DMS79 (cell line): ENCODE results near the gene S1PR5.

ENCODE experiments used
- DNase-seq: peaks from one replicate; lab custom pipeline; 2025; lab: John Stamatoyannopoulos, UW

Gene S1PR5

GRCh38 chr19:10516064-10516385 lies 1.2 kb downstream of the S1PR5 start:
- no peak for DNase-seq

- DNase-seq, result no peak
Measured at GRCh38 chr19:10514211-10515145, 2.8 kb downstream of the S1PR5 start.

- no peak for DNase-seq
Measured at GRCh38 chr19:10513223-10513622, 4.0 kb downstream of the S1PR5 start.

- DNase-seq, result no peak
Measured at GRCh38 chr19:10510301-10510802, 6.9 kb downstream of the S1PR5 start.

- no peak for DNase-seq
Measured at GRCh38 chr19:10508707-10509106, 8.5 kb downstream of the S1PR5 start.

- no peak for DNase-seq
Measured at GRCh38 chr19:10508036-10508435, 9.2 kb downstream of the S1PR5 start.

- DNase-seq, result no peak
Measured at GRCh38 chr19:10505583-10506229, 11.5 kb downstream of the S1PR5 start.

- DNase-seq, result peak; percentile 72
Measured at GRCh38 chr19:10503002-10503789, 14.1 kb downstream of the S1PR5 start, which contains the start of gene KEAP1. Gene KEAP1, minus strand, starts transcription at chr19:10503356. Its CDS starts 3,323 bp downstream, at chr19:10500033.

- DNase-seq, result peak; percentile 91
Measured at GRCh38 chr19:10502524-10503001, 14.7 kb downstream of the S1PR5 start.

- DNase-seq, result peak; percentile 82
Measured at GRCh38 chr19:10501971-10502523, 15.2 kb downstream of the S1PR5 start.

- no peak for DNase-seq
Measured at GRCh38 chr19:10500247-10500592, 17.0 kb downstream of the S1PR5 start.

- DNase-seq, result no peak
Measured at GRCh38 chr19:10499550-10500246, 17.5 kb downstream of the S1PR5 start.

- DNase-seq, result no peak
Measured at GRCh38 chr19:10497371-10497770, 19.9 kb downstream of the S1PR5 start.

- no peak for DNase-seq
Measured at GRCh38 chr19:10491472-10492047, 25.7 kb downstream of the S1PR5 start.

- no peak for DNase-seq
Measured at GRCh38 chr19:10486551-10486950, 30.7 kb downstream of the S1PR5 start.

- DNase-seq, result peak; percentile 66
Measured at GRCh38 chr19:10478903-10479384, 38.3 kb downstream of the S1PR5 start.

- DNase-seq, result no peak
Measured at GRCh38 chr19:10478476-10478875, 38.8 kb downstream of the S1PR5 start.

GRCh38 chr19:10474962-10475451 lies 42.2 kb downstream of the S1PR5 start:
- no peak for DNase-seq

- no peak for DNase-seq
Measured at GRCh38 chr19:10473192-10473591, 44.1 kb downstream of the S1PR5 start.

GRCh38 chr19:10471909-10472308 lies 45.3 kb downstream of the S1PR5 start:
- peak; percentile 13 for DNase-seq

- DNase-seq, result no peak
Measured at GRCh38 chr19:10468133-10468532, 49.1 kb downstream of the S1PR5 start.
